A673 (cell line): Measurements from ENCODE around the gene MEGF11.

Source experiments
- EZH2 ChIP-seq: fragments of 200-600 bp; sonication (generic); IDR thresholded peaks from 2 replicates; pipeline ENCODE4 v1.6.1; 2017; ENCODE audit warnings: borderline replicate concordance, low read depth, mild to moderate bottlenecking, mixed read lengths, antibody characterized with exemption, low read length; ENCODE audit not compliant: poor library complexity, severe bottlenecking
- TF ChIP-seq, protein P1 (sequence below): fragments of 300-800, 200-600 bp; sonication (generic); conservative IDR thresholded peaks from 2 replicates; pipeline ENCODE4 v1.5.1; 2017; ENCODE audit warnings: low read depth, mild to moderate bottlenecking, antibody characterized with exemption, low read length, moderate library complexity, mixed read lengths

DNA sequence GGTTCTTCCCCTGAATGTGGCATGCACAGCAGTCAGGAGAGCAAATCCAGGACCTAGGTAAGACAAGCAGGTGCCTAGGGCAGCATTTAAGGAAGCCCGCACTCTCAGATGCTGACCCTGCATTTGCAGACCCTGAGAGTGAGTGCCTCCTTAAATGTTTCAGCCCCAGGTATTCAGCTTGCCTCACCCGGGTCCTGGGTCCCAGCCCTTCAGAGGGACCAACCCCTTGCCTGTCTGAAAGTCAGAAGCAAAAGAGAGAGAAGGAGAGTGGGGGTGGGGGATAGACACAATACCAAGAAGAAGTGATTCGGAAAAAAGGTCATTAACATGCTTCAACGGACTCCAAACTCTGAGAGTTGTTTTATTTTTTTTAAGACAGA, 75.0 kb downstream of the MEGF11 start:
- TF ChIP-seq, protein P1, sequence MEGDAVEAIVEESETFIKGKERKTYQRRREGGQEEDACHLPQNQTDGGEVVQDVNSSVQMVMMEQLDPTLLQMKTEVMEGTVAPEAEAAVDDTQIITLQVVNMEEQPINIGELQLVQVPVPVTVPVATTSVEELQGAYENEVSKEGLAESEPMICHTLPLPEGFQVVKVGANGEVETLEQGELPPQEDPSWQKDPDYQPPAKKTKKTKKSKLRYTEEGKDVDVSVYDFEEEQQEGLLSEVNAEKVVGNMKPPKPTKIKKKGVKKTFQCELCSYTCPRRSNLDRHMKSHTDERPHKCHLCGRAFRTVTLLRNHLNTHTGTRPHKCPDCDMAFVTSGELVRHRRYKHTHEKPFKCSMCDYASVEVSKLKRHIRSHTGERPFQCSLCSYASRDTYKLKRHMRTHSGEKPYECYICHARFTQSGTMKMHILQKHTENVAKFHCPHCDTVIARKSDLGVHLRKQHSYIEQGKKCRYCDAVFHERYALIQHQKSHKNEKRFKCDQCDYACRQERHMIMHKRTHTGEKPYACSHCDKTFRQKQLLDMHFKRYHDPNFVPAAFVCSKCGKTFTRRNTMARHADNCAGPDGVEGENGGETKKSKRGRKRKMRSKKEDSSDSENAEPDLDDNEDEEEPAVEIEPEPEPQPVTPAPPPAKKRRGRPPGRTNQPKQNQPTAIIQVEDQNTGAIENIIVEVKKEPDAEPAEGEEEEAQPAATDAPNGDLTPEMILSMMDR, result no peak
- TF ChIP-seq EZH2, result no peak
